HG03045 (cell line): Measurements from ENCODE around the gene MAP1LC3B2.

Experiments
- ATAC-seq: cut with Tn5 transposase; IDR thresholded peaks from one replicate; pipeline ENCODE4 v1.9.1; 2021; ENCODE audit warnings: mild to moderate bottlenecking, moderate library complexity; ENCODE audit not compliant: unreplicated experiment

MAP1LC3B2 gene

GRCh38 chr12:116609319-116610114 is 50.3 kb downstream of the MAP1LC3B2 start:
- no peak for ATAC-seq

- no peak for ATAC-seq
Observed at GRCh38 chr12:116610971-116611541, 51.9 kb downstream of the MAP1LC3B2 start.

- no peak for ATAC-seq
Observed at GRCh38 chr12:116612436-116612835, 53.3 kb downstream of the MAP1LC3B2 start.

- no peak for ATAC-seq
Observed at GRCh38 chr12:116613256-116613655, 54.1 kb downstream of the MAP1LC3B2 start.

GRCh38 chr12:116614194-116614915 is 55.2 kb downstream of the MAP1LC3B2 start:
- no peak for ATAC-seq

- no peak for ATAC-seq
Observed at GRCh38 chr12:116615141-116615861, 56.1 kb downstream of the MAP1LC3B2 start.

- no peak for ATAC-seq
Observed at GRCh38 chr12:116616536-116617248, 57.5 kb downstream of the MAP1LC3B2 start.

- ATAC-seq: no peak
Observed at GRCh38 chr12:116619246-116619645, 60.1 kb downstream of the MAP1LC3B2 start.

GRCh38 chr12:116620124-116620491 is 60.9 kb downstream of the MAP1LC3B2 start:
- ATAC-seq: no peak

GRCh38 chr12:116620492-116621191 is 61.5 kb downstream of the MAP1LC3B2 start:
- ATAC-seq: no peak

- no peak for ATAC-seq
Observed at GRCh38 chr12:116621194-116621593, 62.0 kb downstream of the MAP1LC3B2 start.

GRCh38 chr12:116624516-116624915 is 65.3 kb downstream of the MAP1LC3B2 start:
- no peak for ATAC-seq

- ATAC-seq: no peak
Observed at GRCh38 chr12:116626153-116626552, 67.0 kb downstream of the MAP1LC3B2 start.
